SU-DHL-6 (cell line): ENCODE measurements around the gene IMPDH2.

Source experiments
- H2AFZ ChIP-seq: fragments of 200-600 bp; sonication (generic); 2 replicates; pipeline ENCODE4 v1.6.1; 2014; ENCODE audit warnings: low read depth, mild to moderate bottlenecking, moderate library complexity, mixed read lengths, antibody characterized with exemption, low read length; ENCODE audit not compliant: severe bottlenecking
- H3F3A ChIP-seq: fragments of 200-600 bp; shearing (Covaris generic); 2 replicates; pipeline ENCODE4 v1.6.0; 2016; ENCODE audit warnings: antibody characterized with exemption, mild to moderate bottlenecking; ENCODE audit not compliant: insufficient read depth
- H3K27ac ChIP-seq: fragments of 200-600 bp; sonication (generic); 2 replicates; pipeline ENCODE4 v1.5.1; 2016; ENCODE audit warnings: low read depth, mild to moderate bottlenecking, low read length, moderate library complexity, mixed read lengths
- H3K27me3 ChIP-seq: fragments of 200-600 bp; sonication (generic), shearing (Covaris generic); 2 replicates; pipeline ENCODE4 v1.6.0; 2014; ENCODE audit warnings: mild to moderate bottlenecking, low read length
- H3K36me3 ChIP-seq: fragments of 200-600 bp; sonication (generic); 2 replicates; pipeline ENCODE4 v1.6.1; 2014; ENCODE audit warnings: mild to moderate bottlenecking, low read length, mixed read lengths
- H3K4me2 ChIP-seq: fragments of 300-600, 200-600 bp; shearing (Covaris generic), sonication (generic); 2 replicates; pipeline ENCODE4 v1.6.0; 2014; ENCODE audit warnings: low read length, low read depth, mild to moderate bottlenecking; ENCODE audit not compliant: poor library complexity, severe bottlenecking
- H3K4me3 ChIP-seq: fragments of 200-600 bp; sonication (generic); 2 replicates; pipeline ENCODE4 v1.5.1; 2014; ENCODE audit warnings: antibody characterized with exemption, low read length, mild to moderate bottlenecking, mixed read lengths; ENCODE audit not compliant: insufficient read depth, poor library complexity, severe bottlenecking
- H3K79me2 ChIP-seq: fragments of 200-600 bp; sonication (generic); 2 replicates; pipeline ENCODE4 v1.6.1; 2014; ENCODE audit warnings: mild to moderate bottlenecking, low read length, moderate library complexity; ENCODE audit not compliant: insufficient read depth
- H3K9ac ChIP-seq: fragments of 200-600 bp; sonication (generic); 2 replicates; pipeline ENCODE4 v1.7.0; 2014; ENCODE audit warnings: mild to moderate bottlenecking, low read length
- H3K9me2 ChIP-seq: fragments of 200-600 bp; sonication (generic); replicated peaks from 2 replicates; pipeline ENCODE4 v1.6.1; 2014; ENCODE audit warnings: low read length; ENCODE audit not compliant: insufficient read depth
- H3K9me3 ChIP-seq: fragments of 200-600 bp; sonication (generic); 2 replicates; pipeline ENCODE4 v1.6.1; 2014; ENCODE audit warnings: low read length, mixed read lengths; ENCODE audit not compliant: insufficient read depth
- H4K20me1 ChIP-seq: fragments of 200-600 bp; sonication (generic); 2 replicates; pipeline ENCODE4 v1.6.1; 2014; ENCODE audit warnings: low read depth, mild to moderate bottlenecking, antibody characterized with exemption, low read length, moderate library complexity, mixed read lengths
- EZH2phosphoT487 ChIP-seq: fragments of 200-600 bp; sonication (generic), shearing (Covaris generic); conservative IDR thresholded peaks from 2 replicates; pipeline ENCODE4 v1.6.1; 2018; ENCODE audit warnings: mild to moderate bottlenecking, antibody characterized with exemption, low read length, moderate library complexity, mixed read lengths
- TF ChIP-seq, protein P1 (sequence below): fragments of 200-600 bp; sonication (generic); IDR thresholded peaks from one replicate; pipeline ENCODE4 v1.5.1; 2017; ENCODE audit warnings: antibody characterized with exemption, mild to moderate bottlenecking, low read length, moderate library complexity; ENCODE audit not compliant: insufficient read depth, poor library complexity, severe bottlenecking

Gene IMPDH2

DNA sequence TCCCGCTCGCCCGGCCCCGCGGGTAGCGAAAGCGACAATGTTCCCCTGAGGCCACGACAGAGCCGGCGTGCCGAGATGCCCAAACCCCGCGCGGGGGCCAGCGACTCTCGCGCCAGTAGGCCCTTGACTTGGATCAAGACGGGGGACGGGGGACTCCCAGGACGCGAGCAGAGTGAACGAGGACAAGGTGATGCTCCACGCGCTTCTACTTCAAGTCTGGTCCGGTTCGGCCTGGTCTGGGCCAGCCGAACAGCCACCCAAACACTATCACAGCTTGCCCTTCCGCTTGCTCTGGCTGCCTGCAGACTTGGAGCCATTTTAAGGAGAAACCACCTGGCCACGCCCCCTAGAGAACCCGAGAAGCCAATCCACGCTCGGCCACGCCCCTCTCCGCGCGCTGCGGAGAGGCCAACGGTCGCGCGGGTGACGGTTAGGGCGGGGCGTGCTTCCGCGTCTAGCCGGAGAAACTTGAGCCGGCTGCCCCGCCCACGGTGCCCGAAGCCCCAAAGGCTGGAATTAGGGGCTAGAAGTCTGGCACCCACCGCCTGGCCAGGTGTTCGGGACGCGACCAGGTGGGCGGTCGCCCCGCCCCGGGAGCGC lies 7.9 kb downstream of the IMPDH2 start:
- Histone ChIP-seq H3K79me2 (peaks cover 21% of the 10 kb centered on the region; the same call in 1 of the 2 replicates), H3K4me2 (peak overlapping the region; percentile 71), H3F3A (peaks cover 31% of the 10 kb centered on the region), H3K9me2 (no peaks in the 10 kb centered on the region), H3K36me3 (0 out of 2 replicates have a peak, but pooled peaks cover 7% of the 10 kb centered on the region), H3K27ac (peak overlapping the region; percentile 94), H2AFZ (no peak overlapping the region), H3K9me3 (no peaks in the 10 kb centered on the region), H3K4me3 (peak overlapping the region; percentile 79), H3K9ac (peak overlapping the region; percentile 94), H3K27me3 (no peaks in the 10 kb centered on the region), H4K20me1 (no peaks in the 10 kb centered on the region)
- TF ChIP-seq, protein P1, sequence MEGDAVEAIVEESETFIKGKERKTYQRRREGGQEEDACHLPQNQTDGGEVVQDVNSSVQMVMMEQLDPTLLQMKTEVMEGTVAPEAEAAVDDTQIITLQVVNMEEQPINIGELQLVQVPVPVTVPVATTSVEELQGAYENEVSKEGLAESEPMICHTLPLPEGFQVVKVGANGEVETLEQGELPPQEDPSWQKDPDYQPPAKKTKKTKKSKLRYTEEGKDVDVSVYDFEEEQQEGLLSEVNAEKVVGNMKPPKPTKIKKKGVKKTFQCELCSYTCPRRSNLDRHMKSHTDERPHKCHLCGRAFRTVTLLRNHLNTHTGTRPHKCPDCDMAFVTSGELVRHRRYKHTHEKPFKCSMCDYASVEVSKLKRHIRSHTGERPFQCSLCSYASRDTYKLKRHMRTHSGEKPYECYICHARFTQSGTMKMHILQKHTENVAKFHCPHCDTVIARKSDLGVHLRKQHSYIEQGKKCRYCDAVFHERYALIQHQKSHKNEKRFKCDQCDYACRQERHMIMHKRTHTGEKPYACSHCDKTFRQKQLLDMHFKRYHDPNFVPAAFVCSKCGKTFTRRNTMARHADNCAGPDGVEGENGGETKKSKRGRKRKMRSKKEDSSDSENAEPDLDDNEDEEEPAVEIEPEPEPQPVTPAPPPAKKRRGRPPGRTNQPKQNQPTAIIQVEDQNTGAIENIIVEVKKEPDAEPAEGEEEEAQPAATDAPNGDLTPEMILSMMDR: no peak
- TF ChIP-seq EZH2phosphoT487: no peak

DNA sequence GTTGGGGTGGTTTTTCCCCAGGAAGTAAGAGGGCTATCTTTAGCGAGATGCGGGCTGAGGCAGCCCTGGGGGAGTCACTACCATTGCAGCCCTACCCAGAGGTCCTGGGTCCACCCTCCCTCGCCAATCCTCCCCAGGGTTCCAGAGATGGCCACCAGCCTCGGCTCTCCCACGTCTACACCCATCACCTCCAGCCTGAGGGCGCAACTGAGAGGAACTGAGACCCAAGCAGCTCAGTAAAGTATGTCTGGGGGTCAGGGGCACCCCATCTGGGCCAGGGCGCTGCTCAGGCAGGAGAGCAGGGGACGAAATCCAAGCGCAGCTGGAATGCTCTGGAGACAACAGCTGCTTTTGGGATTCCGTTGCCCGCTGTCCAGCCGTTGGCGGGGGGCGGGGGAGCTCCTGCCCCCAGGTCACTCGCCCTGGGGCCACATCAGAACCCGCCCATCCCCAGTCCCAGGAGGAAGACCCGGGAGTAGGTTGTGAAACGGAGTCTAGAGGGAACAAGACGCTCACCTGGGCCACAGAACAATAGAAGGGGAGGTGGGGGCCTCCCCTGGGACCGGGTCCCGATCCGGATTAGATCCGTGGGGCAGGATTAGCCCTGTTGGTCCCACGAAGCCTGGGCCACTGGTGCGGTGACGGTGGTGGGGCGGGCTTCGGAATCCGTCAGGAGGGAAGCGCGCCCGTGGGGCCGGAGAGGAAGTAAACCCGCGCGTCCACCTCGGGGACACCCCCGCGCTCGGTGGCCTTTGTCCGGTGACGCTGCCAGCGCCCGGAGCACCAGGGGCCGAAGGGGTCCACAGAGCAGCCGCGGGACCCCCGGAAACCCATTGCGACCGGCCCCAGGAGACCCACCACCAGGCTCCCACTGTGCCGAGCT lies 8.6 kb downstream of the IMPDH2 start:
- Histone ChIP-seq H3K36me3 (no peaks in the 10 kb centered on the region), H4K20me1 (no peaks in the 10 kb centered on the region), H3K27me3 (no peaks in the 10 kb centered on the region), H3K4me2 (peak overlapping the region; percentile 71), H3K27ac (peak overlapping the region; percentile 94), H3K4me3 (peak overlapping the region; percentile 74), H3K9me3 (no peaks in the 10 kb centered on the region), H3F3A (peaks cover 31% of the 10 kb centered on the region), H2AFZ (no peak overlapping the region), H3K79me2 (peaks cover 21% of the 10 kb centered on the region; the same call in 1 of the 2 replicates), H3K9ac (peak overlapping the region; percentile 94), H3K9me2 (no peaks in the 10 kb centered on the region)
- TF ChIP-seq, protein P1: no peak
- TF ChIP-seq EZH2phosphoT487: no peak

DNA sequence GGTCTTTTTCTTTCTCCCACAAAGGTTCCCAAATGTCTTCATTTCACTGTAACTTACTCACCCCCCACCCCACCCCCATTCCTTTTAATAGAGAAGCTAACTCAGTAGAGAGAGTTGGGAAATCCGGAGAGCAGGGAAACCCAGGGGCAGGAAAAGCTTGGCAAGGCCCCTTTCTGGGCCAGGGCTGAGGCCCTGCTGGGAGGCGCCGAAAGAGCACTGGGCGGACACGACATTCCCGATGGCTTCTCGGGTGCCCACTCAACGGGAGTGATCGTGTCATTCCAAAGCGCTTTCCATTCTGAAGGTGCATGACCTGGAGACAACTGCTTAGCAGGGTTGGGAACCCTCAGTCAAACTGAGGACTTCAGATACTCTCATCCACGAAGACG lies 9.3 kb downstream of the IMPDH2 start:
- TF ChIP-seq, protein P1: no peak
- TF ChIP-seq EZH2phosphoT487: no peak
- no peak overlapping the region for H2AFZ ChIP-seq
- peak overlapping the region; percentile 71 for H3K4me2 ChIP-seq
- H3K27me3 ChIP-seq: no peaks in the 10 kb centered on the region
- no peaks in the 10 kb centered on the region for H4K20me1 ChIP-seq
- H3F3A ChIP-seq: peaks cover 31% of the 10 kb centered on the region
- H3K36me3 ChIP-seq: no peaks in the 10 kb centered on the region
- peaks cover 21% of the 10 kb centered on the region; the same call in 1 of the 2 replicates for H3K79me2 ChIP-seq
- peak overlapping the region; percentile 94 for H3K9ac ChIP-seq
- peak overlapping the region; percentile 74 for H3K4me3 ChIP-seq
- H3K27ac ChIP-seq: peak overlapping the region; percentile 94
- no peaks in the 10 kb centered on the region for H3K9me2 ChIP-seq
- H3K9me3 ChIP-seq: no peaks in the 10 kb centered on the region
